Vagina (tissue), 2 donors: Measurements from ENCODE around the gene GPR176.

Experiments
- POLR2A ChIP-seq, 2 donors: fragments of 450-650 bp; IDR thresholded peaks; one replicate each; pipeline ENCODE4 v1.6.1; 2017; ENCODE audit warnings: antibody characterized with exemption in 2 of 2, mild to moderate bottlenecking in 2 of 2, moderate library complexity in 2 of 2
- TF ChIP-seq, protein P1 (sequence below), 3 experiments: fragments of 450-650 bp in 2 of 3; fragments of 200-600 bp in 1 of 3; sonication (generic) in 1 of 3; IDR thresholded peaks; one replicate each; pipeline ENCODE4 v1.5.1; 2017 to 2019; ENCODE audit warnings: antibody characterized with exemption in 3 of 3, mild to moderate bottlenecking in 2 of 3, moderate library complexity in 2 of 3

DNA sequence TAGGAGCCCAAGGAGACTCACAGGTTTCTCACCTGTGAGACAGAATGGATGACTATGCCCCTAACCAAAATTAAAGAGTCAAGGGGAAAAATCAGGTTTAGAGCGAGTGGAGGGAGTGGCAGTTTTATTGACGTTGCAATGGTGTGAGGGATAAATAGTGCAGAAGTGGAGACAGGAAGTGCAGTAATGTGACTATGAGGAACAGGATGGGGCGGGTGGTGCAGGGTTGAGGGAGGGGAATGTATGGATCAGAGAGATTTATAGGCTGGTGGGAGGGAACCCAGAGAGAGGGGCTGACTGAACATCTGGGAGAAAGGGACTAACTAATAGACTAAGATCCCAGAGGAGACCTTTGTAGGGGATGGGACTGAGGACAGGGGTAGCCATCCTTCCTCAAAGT lies 40.3 kb upstream of the GPR176 start:
- TF ChIP-seq, protein P1, sequence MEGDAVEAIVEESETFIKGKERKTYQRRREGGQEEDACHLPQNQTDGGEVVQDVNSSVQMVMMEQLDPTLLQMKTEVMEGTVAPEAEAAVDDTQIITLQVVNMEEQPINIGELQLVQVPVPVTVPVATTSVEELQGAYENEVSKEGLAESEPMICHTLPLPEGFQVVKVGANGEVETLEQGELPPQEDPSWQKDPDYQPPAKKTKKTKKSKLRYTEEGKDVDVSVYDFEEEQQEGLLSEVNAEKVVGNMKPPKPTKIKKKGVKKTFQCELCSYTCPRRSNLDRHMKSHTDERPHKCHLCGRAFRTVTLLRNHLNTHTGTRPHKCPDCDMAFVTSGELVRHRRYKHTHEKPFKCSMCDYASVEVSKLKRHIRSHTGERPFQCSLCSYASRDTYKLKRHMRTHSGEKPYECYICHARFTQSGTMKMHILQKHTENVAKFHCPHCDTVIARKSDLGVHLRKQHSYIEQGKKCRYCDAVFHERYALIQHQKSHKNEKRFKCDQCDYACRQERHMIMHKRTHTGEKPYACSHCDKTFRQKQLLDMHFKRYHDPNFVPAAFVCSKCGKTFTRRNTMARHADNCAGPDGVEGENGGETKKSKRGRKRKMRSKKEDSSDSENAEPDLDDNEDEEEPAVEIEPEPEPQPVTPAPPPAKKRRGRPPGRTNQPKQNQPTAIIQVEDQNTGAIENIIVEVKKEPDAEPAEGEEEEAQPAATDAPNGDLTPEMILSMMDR (IDR thresholded peaks at IDR 0.05) = no peak
- TF ChIP-seq POLR2A (IDR thresholded peaks at IDR 0.05) = no peak
